HepG2 (cell line): ENCODE results near the gene UCKL1. TPM values are rescaled to one million over a fixed set of nuclear protein-coding genes. Genes with fewer than 3 reads are reported as not detected.

Source experiments
- ATAC-seq: fragments of 200-7000 bp; cut with Tn5 transposase; 3 replicates; pipeline ENCODE4 v1.9.1; 2020; ENCODE audit warnings: mild to moderate bottlenecking, moderate library complexity
- BruUV-seq: library from RNA; stranded (reverse); fragments of 400-500 nt; replicated peaks from 2 replicates; lab custom pipeline; 2021; lab: Mats Ljungman, UMichigan
- CTCF ChIA-PET: fragments of 300-600 bp; formaldehyde crosslinking; extraction: SDS; loops from one replicate; lab custom pipeline; 2021; ENCODE audit warnings: low total read pairs, inconsistent platforms, low intra/inter-chr PET ratio; lab: Yijun Ruan, JAX
- POLR2A ChIA-PET: fragments of 350-600 bp; sonication (Branson Sonifier 250); formaldehyde crosslinking; loops from one replicate; lab custom pipeline; 2020; ENCODE audit warnings: antibody characterized with exemption, inconsistent platforms; lab: Yijun Ruan, JAX
- DNase-seq: peaks from one replicate; pipeline ENCODE4 v3.0.0-alpha.2; 2015; ENCODE audit warnings: low spot score
- FAIRE-seq: peaks from 3 replicates; lab custom pipeline; 2011; peaks lifted over from hg19 to GRCh38; lab: Jason Lieb, UNC
- H2AFZ ChIP-seq: one replicate; pipeline ENCODE4 v1.6.1; 2011; ENCODE audit warnings: low read length, inconsistent platforms
- H3K27ac ChIP-seq: fragments of 300-600 bp; 3 replicates; pipeline ENCODE4 v1.8.0; 2011; ENCODE audit warnings: mixed run types, mild to moderate bottlenecking, mixed read lengths, low read length, inconsistent platforms; ENCODE audit not compliant: insufficient read depth; ENCODE audit errors: extremely low read length
- H3K27me3 ChIP-seq, 2 experiments: fragments of 200-600 bp in 1 of 2; 2 replicates in 1 of 2; 3 replicates in 1 of 2; pipeline versions ENCODE4 v1.6.0 to v1.8.0; 2011; ENCODE audit warnings: low read length in 2 of 2, mild to moderate bottlenecking in 2 of 2, moderate library complexity in 2 of 2, inconsistent platforms in 1 of 2; ENCODE audit not compliant: insufficient read depth in 2 of 2, control insufficient read depth in 1 of 2
- H3K36me3 ChIP-seq, 2 experiments: fragments of 200-600 bp in 1 of 2; replicated peaks in 1 of 2; 2 replicates in 1 of 2; 3 replicates in 1 of 2; pipeline versions ENCODE4 v1.5.1 to v1.8.0; 2011; ENCODE audit warnings: low read length in 2 of 2, inconsistent platforms in 1 of 2; ENCODE audit not compliant: insufficient read depth in 2 of 2, control insufficient read depth in 1 of 2
- H3K4me1 ChIP-seq: 2 replicates; pipeline ENCODE4 v1.5.1; 2012; ENCODE audit warnings: low read length, inconsistent platforms; ENCODE audit not compliant: insufficient read depth
- H3K4me2 ChIP-seq: 2 replicates; pipeline ENCODE4 v1.6.0; 2011; ENCODE audit warnings: low read depth, low read length, inconsistent platforms
- H3K4me3 ChIP-seq, 3 experiments: fragments of 200-600 bp in 1 of 3; sonication (generic), shearing (Covaris generic) in 1 of 3; replicated peaks in 1 of 3; 2 replicates each; pipeline ENCODE4 v1.5.1; 2011 to 2016; ENCODE audit warnings: low read length in 3 of 3, inconsistent platforms in 2 of 3, low read depth in 2 of 3, mild to moderate bottlenecking in 2 of 3, control low read depth in 1 of 3, mixed read lengths in 1 of 3; ENCODE audit not compliant: insufficient read depth in 1 of 3
- H3K79me2 ChIP-seq: one replicate; pipeline ENCODE4 v1.6.1; 2011; ENCODE audit warnings: low read length, inconsistent platforms; ENCODE audit not compliant: insufficient read depth
- H3K9ac ChIP-seq: 2 replicates; pipeline ENCODE4 v1.6.0; 2011; ENCODE audit warnings: mild to moderate bottlenecking, low read depth, low read length, inconsistent platforms; ENCODE audit not compliant: insufficient read depth
- H3K9me3 ChIP-seq: 2 replicates; pipeline ENCODE4 v1.5.1; 2012; ENCODE audit warnings: mild to moderate bottlenecking, low read length
- H4K20me1 ChIP-seq: 2 replicates; pipeline ENCODE4 v1.6.0; 2011; ENCODE audit warnings: inconsistent platforms, mild to moderate bottlenecking, low read length, moderate library complexity; ENCODE audit not compliant: insufficient read depth
- AGO1 ChIP-seq: fragments of 200-400 bp; formaldehyde crosslinking; IDR thresholded peaks from 2 replicates; pipeline ENCODE4 v1.6.1; 2017; ENCODE audit warnings: mild to moderate bottlenecking, low read depth, low read length, moderate library complexity; ENCODE audit not compliant: poor library complexity, severe bottlenecking
- AGO2 ChIP-seq: fragments of 200-400 bp; formaldehyde crosslinking; optimal IDR thresholded peaks from 2 replicates; pipeline ENCODE3; 2017; ENCODE audit warnings: mild to moderate bottlenecking, low read depth, low read length, moderate library complexity
- EZH2 ChIP-seq: conservative IDR thresholded peaks from 2 replicates; pipeline ENCODE4 v1.6.1; 2012; ENCODE audit warnings: mild to moderate bottlenecking, low read depth, low read length, moderate library complexity
- FIP1L1 ChIP-seq: fragments of 200-400 bp; formaldehyde crosslinking; IDR thresholded peaks from 2 replicates; pipeline ENCODE4 v1.6.1; 2018; ENCODE audit warnings: low read depth, mild to moderate bottlenecking, low read length, moderate library complexity, borderline replicate concordance; ENCODE audit not compliant: insufficient read depth
- MAF1 ChIP-seq: sonication (generic); formaldehyde crosslinking; IDR thresholded peaks from 2 replicates; pipeline ENCODE4 v1.5.0; 2020; ENCODE audit warnings: missing genetic modification reagents, borderline replicate concordance
- PAF1 ChIP-seq: IDR thresholded peaks from 2 replicates; pipeline ENCODE4 v1.6.1; 2016; ENCODE audit warnings: missing genetic modification reagents, missing compliant biosample characterization
- PBX2 ChIP-seq: IDR thresholded peaks from 2 replicates; pipeline ENCODE4 v1.6.1; 2016; ENCODE audit warnings: control low read depth
- PCBP1 ChIP-seq: fragments of 200-400 bp; formaldehyde crosslinking; IDR thresholded peaks from 2 replicates; pipeline ENCODE4 v1.6.1; 2017; ENCODE audit warnings: mild to moderate bottlenecking, low read depth, low read length, borderline replicate concordance
- PHF8 ChIP-seq: sonication (generic); formaldehyde crosslinking; IDR thresholded peaks from 2 replicates; pipeline ENCODE4 v1.5.0; 2020; ENCODE audit warnings: missing genetic modification reagents
- POLR2G ChIP-seq: fragments of 200-400 bp; formaldehyde crosslinking; IDR thresholded peaks from 2 replicates; pipeline ENCODE4 v1.6.1; 2018; ENCODE audit warnings: mild to moderate bottlenecking, low read depth, low read length, moderate library complexity
- PPARG ChIP-seq: conservative IDR thresholded peaks from 2 replicates; pipeline ENCODE4 v1.6.1; 2016; ENCODE audit warnings: missing biosample characterization, missing genetic modification reagents
- RAD51 ChIP-seq: fragments of 450-650 bp; IDR thresholded peaks from 2 replicates; pipeline ENCODE4 v1.6.1; 2016; ENCODE audit warnings: borderline replicate concordance
- RBFOX2 ChIP-seq: fragments of 200-400 bp; formaldehyde crosslinking; IDR thresholded peaks from 2 replicates; pipeline ENCODE4 v1.6.1; 2017; ENCODE audit warnings: low read depth, mild to moderate bottlenecking, low read length
- REXO4 ChIP-seq: sonication (generic); formaldehyde crosslinking; IDR thresholded peaks from 2 replicates; pipeline ENCODE4 v1.8.0; 2022; ENCODE audit warnings: missing genetic modification reagents, mild to moderate bottlenecking, borderline replicate concordance
- RFXANK ChIP-seq: IDR thresholded peaks from 2 replicates; pipeline ENCODE4 v1.6.1; 2016
- SP140L ChIP-seq: sonication (generic); formaldehyde crosslinking; IDR thresholded peaks from 2 replicates; pipeline ENCODE4 v1.4.0; 2020; ENCODE audit warnings: missing genetic modification reagents, borderline replicate concordance
- SRSF4 ChIP-seq: fragments of 200-400 bp; formaldehyde crosslinking; IDR thresholded peaks from one replicate; pipeline ENCODE4 v1.6.1; 2018; ENCODE audit warnings: mild to moderate bottlenecking, low read depth, low read length, moderate library complexity; ENCODE audit not compliant: poor library complexity, severe bottlenecking
- ZNF556 ChIP-seq: sonication (generic); formaldehyde crosslinking; IDR thresholded peaks from 2 replicates; pipeline ENCODE4 v1.4.0; 2020; ENCODE audit warnings: mild to moderate bottlenecking, missing genetic modification reagents, borderline replicate concordance
- ZSCAN21 ChIP-seq: sonication (generic); formaldehyde crosslinking; IDR thresholded peaks from 2 replicates; pipeline ENCODE4 v1.8.0; 2022; ENCODE audit warnings: mild to moderate bottlenecking, missing genetic modification reagents, moderate library complexity, borderline replicate concordance
- ZUFSP ChIP-seq: sonication (generic); formaldehyde crosslinking; IDR thresholded peaks from 2 replicates; pipeline ENCODE4 v1.9.0; 2021; ENCODE audit warnings: missing genetic modification reagents, mild to moderate bottlenecking, borderline replicate concordance
- WGBS: methylation state at CpG from one replicate; pipeline ENCODE4 v1.1.6; 2017; ENCODE audit warnings: low lambda C conversion rate; 5-methylcytosine and 5-hydroxymethylcytosine counted together
- in situ Hi-C: cut with HindIII; loops from 2 replicates; pipeline ENCODE4 v1.10.0; 2017; ENCODE audit warnings: low pct_unique_long_range_greater_than_20kb; ENCODE audit not compliant: extremely low pct_ligation_motif_present
- intact Hi-C: fragments of 100-400 bp; cut with micrococcal nuclease; formaldehyde crosslinking; loops from one replicate; pipeline ENCODE4 v1.10.0; 2022; ENCODE audit not compliant: unreplicated experiment
- polyA plus RNA-seq, 8 experiments: library from polyadenylated mRNA; depleted of rRNA in 3 of 8; stranded (reverse) in 7 of 8; unstranded in 1 of 8; fragments of >200 nt; fragmentation: Illumina TruSeq in 4 of 8; extraction: Trizol in 4 of 8; gene quantifications; 2 replicates each; pipeline versions ENCODE4 v1.2.1 to v1.2.3, GENCODE V29; 2011 to 2016; ENCODE audit warnings: low read depth in 4 of 8, missing spikeins in 1 of 8, mixed read lengths in 1 of 8; ENCODE audit not compliant: insufficient read depth in 1 of 8
- total RNA-seq, 5 experiments: library from RNA; depleted of rRNA; stranded (reverse); fragments of >200 nt; fragmentation: Illumina TruSeq; extraction: Trizol; gene quantifications; 2 replicates each; pipeline ENCODE4 v1.2.3, GENCODE V29; 2016; ENCODE audit warnings: low read depth in 1 of 5

The UCKL1 gene
- total and polyA plus RNA-seq, 2 of the 13 experiments (the other 11 are each of a cell fraction or from before 2014, with no cell fraction given), result 50.2 to 126 TPM

GRCh38 chr20:63940071-63940471 is 16.1 kb downstream of the UCKL1 start (continued):
- no peak for TF ChIP-seq RFXANK (CRISPR knock-in tag)
- no peak for TF ChIP-seq SP140L
- TF ChIP-seq ZUFSP (CRISPR knock-in tag), result no peak
- TF ChIP-seq ZSCAN21 (CRISPR knock-in tag), result no peak

DNA sequence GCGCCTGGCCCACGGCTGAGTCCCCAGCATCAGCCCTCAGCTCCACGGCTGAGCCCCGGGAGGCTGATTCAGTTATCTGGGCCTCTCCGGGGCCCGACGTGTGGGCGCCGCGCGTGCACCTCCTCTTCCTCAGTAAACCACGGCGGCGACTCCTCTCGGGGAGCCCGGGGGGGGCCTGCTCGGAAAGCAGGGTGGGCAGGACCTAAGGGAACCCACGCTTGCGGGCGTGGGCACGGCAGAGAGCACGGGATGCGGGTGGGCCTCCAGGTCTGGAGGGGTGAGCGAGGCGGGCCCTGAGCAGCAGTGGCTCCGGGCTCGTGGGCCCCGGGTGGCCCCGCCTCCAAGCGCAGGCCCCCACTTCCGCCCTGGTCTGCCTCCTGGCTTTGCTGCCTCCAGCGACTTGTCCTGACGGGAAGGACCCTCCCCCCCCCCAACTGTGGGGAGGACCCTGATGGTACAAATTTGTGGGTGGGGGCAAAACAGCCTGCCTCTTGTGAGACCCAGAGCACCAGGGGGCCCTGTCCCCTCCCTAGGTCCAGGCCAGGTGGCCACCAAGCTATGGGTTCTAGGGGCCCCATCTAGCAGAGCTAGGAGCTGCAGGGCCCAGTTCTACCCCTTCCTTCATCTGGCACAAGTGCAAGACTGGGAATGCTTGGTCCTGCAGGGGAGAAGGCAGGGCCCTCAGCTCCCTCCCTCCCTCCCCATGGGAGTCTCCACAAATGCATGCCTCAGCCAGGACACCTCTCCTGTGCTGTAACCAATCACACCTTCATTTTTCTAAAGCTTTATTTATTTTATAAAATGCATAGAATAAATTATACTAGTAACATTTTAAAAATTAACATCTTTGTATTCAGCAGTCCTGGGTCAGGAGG is 16.9 kb downstream of the UCKL1 start:
- FAIRE-seq, result no peak
- Histone ChIP-seq H3K4me1 (no peaks in the 10 kb centered on the region), H3K4me2 (no peak overlapping the region), H3K9me3 (no peaks in the 10 kb centered on the region), H3K36me3 (peaks cover 47 to 76% of the 10 kb centered on the region in 2 experiments), H4K20me1 (peaks cover 21% of the 10 kb centered on the region; the same call in 1 of the 2 replicates), H3K27me3 (no peaks in the 10 kb centered on the region), H3K27ac (no peak overlapping the region), H3K79me2 (no peaks in the 10 kb centered on the region), H3K4me3 (no peak overlapping the region), H2AFZ (no peak overlapping the region), H3K9ac (no peak overlapping the region)
- no TSS peak for BruUV-seq
- intact Hi-C loops, result no loop called here
- no peak for DNase-seq
- POLR2A ChIA-PET, result interaction anchor here (0.9 kb wide), 1 partner anchor 17 kb away, joined by 4 read pairs; the partner anchor contains the start of gene UCKL1
- CTCF ChIA-PET, result no interaction called here
- ATAC-seq, result peak; percentile 2; the same call in 2 of the 3 replicates
- in situ Hi-C loops, result no loop called here
- WGBS, result 97% methylated on average over 30 of the region's 33 CpGs
- TF ChIP-seq PBX2 (CRISPR knock-in tag), result no peak
- TF ChIP-seq EZH2, result no peak
- TF ChIP-seq POLR2G, result peak; percentile 50
- TF ChIP-seq FIP1L1, result no peak
- TF ChIP-seq PAF1 (CRISPR knock-in tag), result peak; percentile 88
- no peak for TF ChIP-seq PPARG
- TF ChIP-seq AGO2, result peak; percentile 100
- no peak for TF ChIP-seq REXO4 (CRISPR knock-in tag)
- no peak for TF ChIP-seq RAD51
- TF ChIP-seq AGO1, result peak; percentile 79
- no peak for TF ChIP-seq ZNF556 (CRISPR knock-in tag)
- peak; percentile 38; the same call in 1 of the 2 replicates for TF ChIP-seq PHF8 (CRISPR knock-in tag)
- peak; percentile 19 for TF ChIP-seq SRSF4
- 0 out of 2 replicates have a peak, but pooled peaks have one; percentile 29 for TF ChIP-seq PCBP1
- TF ChIP-seq MAF1 (CRISPR knock-in tag), result no peak
- TF ChIP-seq RBFOX2, result peak; percentile 35; the same call in 1 of the 2 replicates
